ENCODE data around the gene TTLL11. TPM values are rescaled to one million over a fixed set of nuclear protein-coding genes. Genes with fewer than 3 reads are reported as not detected.

Gene TTLL11
- total RNA-seq, 6 experiments from 2014 or later, result 6.9 to 10.2 (median 8.3) TPM

DNA sequence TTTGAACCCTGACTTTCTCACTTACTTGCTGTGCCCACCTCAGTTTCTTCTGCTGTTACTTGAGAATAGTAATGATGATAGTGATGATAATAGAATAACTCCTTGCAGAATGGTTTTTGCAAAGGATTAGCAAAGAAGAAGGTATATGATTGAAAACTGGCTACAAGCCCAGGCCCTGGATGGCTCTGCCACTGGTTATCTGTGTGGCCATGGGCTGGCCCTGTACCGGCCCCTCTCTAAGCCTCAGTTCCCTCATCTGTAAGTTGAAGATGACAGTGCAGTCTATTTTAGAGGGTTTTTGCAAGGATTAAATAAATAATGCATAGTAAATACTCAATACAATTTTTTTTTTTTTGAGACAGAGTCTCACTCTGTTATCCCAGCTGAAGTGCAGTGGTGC is 6.2 kb downstream of the TTLL11 start:
- H3K9me3 Mint-ChIP-seq, result no peaks in the 10 kb centered on the region
- no peak for DNase-seq

DNA sequence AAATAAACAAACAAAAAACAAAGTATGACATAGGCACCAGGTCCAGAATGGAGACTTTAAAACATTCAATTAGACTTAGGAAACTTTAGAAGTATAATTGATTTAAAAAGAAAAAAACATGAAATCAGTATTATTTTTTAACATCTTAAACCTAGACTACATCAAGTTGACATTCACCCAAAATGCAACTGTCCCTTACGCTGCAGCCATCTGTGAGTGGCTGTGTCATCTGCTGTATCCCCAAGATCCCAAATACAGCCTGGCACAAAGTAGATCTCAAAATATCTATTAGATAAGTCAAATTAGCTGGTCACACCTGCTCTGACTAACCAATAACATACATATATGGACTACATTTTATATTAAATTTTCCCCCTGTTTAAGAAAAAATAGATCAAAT is 7.8 kb downstream of the TTLL11 start:
- no peaks in the 10 kb centered on the region for H3K36me3 Mint-ChIP-seq (ENCODE audit: low read depth)
- H3K4me1 Mint-ChIP-seq (ENCODE audit: low read depth), result peaks cover 22% of the 10 kb centered on the region

More for the DNA sequence above, 6.2 kb downstream of the TTLL11 start:
- Mint-ChIP-seq H3K27ac (no peak overlapping the region), H3K4me1 (ENCODE audit: low read depth) (peaks cover 37% of the 10 kb centered on the region), H3K27me3 (ENCODE audit: insufficient read depth) (no peaks in the 10 kb centered on the region), H3K36me3 (ENCODE audit: low read depth) (no peaks in the 10 kb centered on the region), H3K4me3 (no peak overlapping the region)
- TF ChIP-seq, protein P1, sequence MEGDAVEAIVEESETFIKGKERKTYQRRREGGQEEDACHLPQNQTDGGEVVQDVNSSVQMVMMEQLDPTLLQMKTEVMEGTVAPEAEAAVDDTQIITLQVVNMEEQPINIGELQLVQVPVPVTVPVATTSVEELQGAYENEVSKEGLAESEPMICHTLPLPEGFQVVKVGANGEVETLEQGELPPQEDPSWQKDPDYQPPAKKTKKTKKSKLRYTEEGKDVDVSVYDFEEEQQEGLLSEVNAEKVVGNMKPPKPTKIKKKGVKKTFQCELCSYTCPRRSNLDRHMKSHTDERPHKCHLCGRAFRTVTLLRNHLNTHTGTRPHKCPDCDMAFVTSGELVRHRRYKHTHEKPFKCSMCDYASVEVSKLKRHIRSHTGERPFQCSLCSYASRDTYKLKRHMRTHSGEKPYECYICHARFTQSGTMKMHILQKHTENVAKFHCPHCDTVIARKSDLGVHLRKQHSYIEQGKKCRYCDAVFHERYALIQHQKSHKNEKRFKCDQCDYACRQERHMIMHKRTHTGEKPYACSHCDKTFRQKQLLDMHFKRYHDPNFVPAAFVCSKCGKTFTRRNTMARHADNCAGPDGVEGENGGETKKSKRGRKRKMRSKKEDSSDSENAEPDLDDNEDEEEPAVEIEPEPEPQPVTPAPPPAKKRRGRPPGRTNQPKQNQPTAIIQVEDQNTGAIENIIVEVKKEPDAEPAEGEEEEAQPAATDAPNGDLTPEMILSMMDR (IDR thresholded peaks at IDR 0.05), result no peak

DNA sequence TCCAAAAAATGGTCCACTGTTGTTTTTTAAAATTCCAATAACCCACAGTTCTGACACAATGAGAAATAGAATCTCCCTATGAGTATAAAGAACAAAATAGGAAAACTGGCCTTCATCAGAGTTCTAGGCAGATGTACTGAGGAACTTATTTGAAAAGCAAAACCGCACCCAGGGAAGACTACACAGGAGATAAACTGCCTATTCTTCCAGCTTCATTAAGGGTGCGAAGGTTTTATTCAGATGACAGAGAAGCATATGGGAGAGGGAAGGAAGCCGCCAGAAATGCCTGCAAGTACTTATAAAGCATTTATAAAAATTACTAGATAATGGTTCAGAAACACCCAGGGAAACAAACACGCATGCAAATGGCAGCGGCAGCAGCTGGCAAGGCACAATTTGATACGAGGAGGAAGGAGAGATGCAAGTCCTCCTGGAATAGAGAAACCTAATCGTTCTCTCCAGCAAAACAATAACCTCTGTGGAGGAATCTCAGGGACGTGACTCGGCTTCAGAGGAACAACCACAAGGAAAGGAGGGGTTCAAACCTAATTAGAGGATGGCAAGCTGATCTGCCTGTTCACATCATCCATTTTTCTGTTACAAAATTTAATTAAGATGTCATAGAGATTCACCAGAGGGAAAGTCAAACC is 9.0 kb downstream of the TTLL11 start:
- no peaks in the 10 kb centered on the region for H3K27me3 Mint-ChIP-seq (ENCODE audit: insufficient read depth)
- TF ChIP-seq, protein P1 (IDR thresholded peaks at IDR 0.05), result no peak
- H3K4me3 Mint-ChIP-seq, result no peak overlapping the region
- DNase-seq, result no peak
- peaks cover 17% of the 10 kb centered on the region for H3K4me1 Mint-ChIP-seq (ENCODE audit: low read depth)
- no peak overlapping the region for H3K27ac Mint-ChIP-seq
- H3K9me3 Mint-ChIP-seq, result no peaks in the 10 kb centered on the region
- no peaks in the 10 kb centered on the region for H3K36me3 Mint-ChIP-seq (ENCODE audit: low read depth)

More for the DNA sequence above, 7.8 kb downstream of the TTLL11 start:
- Mint-ChIP-seq H3K27me3 (ENCODE audit: insufficient read depth) (no peaks in the 10 kb centered on the region), H3K4me3 (no peak overlapping the region), H3K27ac (no peak overlapping the region), H3K9me3 (no peaks in the 10 kb centered on the region)
- TF ChIP-seq, protein P1 (IDR thresholded peaks at IDR 0.05), result no peak
- DNase-seq, result no peak

DNA sequence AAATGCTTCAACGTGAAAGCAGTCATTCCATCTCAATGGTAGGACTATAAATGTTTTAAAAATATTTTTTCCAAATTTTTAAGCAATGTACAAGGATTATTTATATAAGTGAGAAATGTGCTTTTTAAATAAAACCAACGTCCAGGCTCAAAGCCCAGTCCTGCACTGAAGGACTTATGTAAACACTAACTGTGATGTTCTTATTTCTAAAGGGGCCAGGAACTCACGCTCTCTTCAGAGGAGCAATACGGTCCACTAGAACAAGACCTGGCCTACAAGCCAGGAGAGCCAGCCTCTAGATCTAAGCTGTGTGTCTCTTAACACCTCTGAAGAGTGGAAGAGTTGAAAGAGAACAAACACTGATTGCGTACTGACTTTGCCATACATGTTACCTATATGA is 12.1 kb downstream of the TTLL11 start:
- H3K4me1 Mint-ChIP-seq (ENCODE audit: low read depth), result peaks cover 9% of the 10 kb centered on the region
- DNase-seq, result no peak
- no peak overlapping the region for H3K27ac Mint-ChIP-seq
- H3K27me3 Mint-ChIP-seq (ENCODE audit: insufficient read depth), result no peaks in the 10 kb centered on the region
- H3K4me3 Mint-ChIP-seq, result no peak overlapping the region
- TF ChIP-seq, protein P1 (IDR thresholded peaks at IDR 0.05), result no peak
- peaks cover 21% of the 10 kb centered on the region; the same call in 1 of the 2 replicates for H3K9me3 Mint-ChIP-seq
- peaks cover 22% of the 10 kb centered on the region for H3K36me3 Mint-ChIP-seq (ENCODE audit: low read depth)

DNA sequence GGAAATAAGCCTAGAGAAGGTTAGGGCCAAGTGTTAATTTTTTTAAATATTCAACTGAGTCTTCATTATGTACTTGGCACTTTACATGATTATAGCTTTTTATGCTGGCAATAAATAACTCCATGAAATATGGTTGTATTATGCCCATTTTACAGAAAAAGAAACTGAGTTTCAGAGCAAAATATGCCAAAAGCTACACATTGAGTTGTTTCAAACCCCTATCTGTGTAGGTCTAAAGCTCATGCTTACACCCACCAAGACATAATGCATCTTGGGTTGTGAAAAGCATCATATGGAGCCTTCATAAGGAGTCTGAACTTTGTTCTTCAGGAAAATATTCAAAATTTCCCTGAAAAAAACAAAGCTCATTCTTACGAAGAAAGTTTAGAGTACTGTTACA is 14.6 kb downstream of the TTLL11 start:
- Mint-ChIP-seq H3K27ac (no peak overlapping the region), H3K36me3 (ENCODE audit: low read depth) (peaks cover 22% of the 10 kb centered on the region)

More for the DNA sequence above, 14.6 kb downstream of the TTLL11 start:
- TF ChIP-seq, protein P1 (IDR thresholded peaks at IDR 0.05), result no peak
- no peaks in the 10 kb centered on the region for H3K27me3 Mint-ChIP-seq (ENCODE audit: insufficient read depth)
- H3K4me3 Mint-ChIP-seq, result no peak overlapping the region
- H3K4me1 Mint-ChIP-seq (ENCODE audit: low read depth), result peaks cover 26% of the 10 kb centered on the region
- no peak for DNase-seq
- H3K9me3 Mint-ChIP-seq, result peaks cover 21% of the 10 kb centered on the region; the same call in 1 of the 2 replicates
